Left cardiac atrium (tissue), 4 donors: ENCODE data around the gene GPR15. TPM values are rescaled to one million over a fixed set of nuclear protein-coding genes. Genes with fewer than 3 reads are reported as not detected.

Experiments used
- ATAC-seq, 2 donors: fragments of 200-7000 bp; cut with Tn5 transposase; one replicate each; pipeline ENCODE4 v1.9.1; 2020; ENCODE audit warnings: mild to moderate bottlenecking in 2 of 2, moderate library complexity in 2 of 2
- DNase-seq: peaks from one replicate; pipeline ENCODE4 v3.0.0-alpha.2; 2020
- intact Hi-C, 2 donors: fragments of 100-400 bp; cut with DNase I; formaldehyde crosslinking; loops; one replicate each; pipeline versions ENCODE4 v1.14.1 to v1.15.1; 2022 to 2023
- total RNA-seq, 2 donors: library from RNA; stranded (reverse); fragmentation: NEBNext Ultra II Directional; extraction: Animal tissue kit (Norgen Biotek cat#: 25700); gene quantifications; one replicate each; pipeline ENCODE4 v1.2.1, GENCODE V29; 2021
- donor health status: DM: no; HTN: yes; CAD: no.
- donor health status: DM: no; HTN: yes; CAD: no; lungs with severe emphysema.
- donor health status: DM: yes; HTN: yes; CAD: no.
- donor health status: Dilated cardiomyopathy.

Gene GPR15
- total RNA-seq, 2 donors from 2014 or later = 0.24 TPM; not detected in 1

DNA sequence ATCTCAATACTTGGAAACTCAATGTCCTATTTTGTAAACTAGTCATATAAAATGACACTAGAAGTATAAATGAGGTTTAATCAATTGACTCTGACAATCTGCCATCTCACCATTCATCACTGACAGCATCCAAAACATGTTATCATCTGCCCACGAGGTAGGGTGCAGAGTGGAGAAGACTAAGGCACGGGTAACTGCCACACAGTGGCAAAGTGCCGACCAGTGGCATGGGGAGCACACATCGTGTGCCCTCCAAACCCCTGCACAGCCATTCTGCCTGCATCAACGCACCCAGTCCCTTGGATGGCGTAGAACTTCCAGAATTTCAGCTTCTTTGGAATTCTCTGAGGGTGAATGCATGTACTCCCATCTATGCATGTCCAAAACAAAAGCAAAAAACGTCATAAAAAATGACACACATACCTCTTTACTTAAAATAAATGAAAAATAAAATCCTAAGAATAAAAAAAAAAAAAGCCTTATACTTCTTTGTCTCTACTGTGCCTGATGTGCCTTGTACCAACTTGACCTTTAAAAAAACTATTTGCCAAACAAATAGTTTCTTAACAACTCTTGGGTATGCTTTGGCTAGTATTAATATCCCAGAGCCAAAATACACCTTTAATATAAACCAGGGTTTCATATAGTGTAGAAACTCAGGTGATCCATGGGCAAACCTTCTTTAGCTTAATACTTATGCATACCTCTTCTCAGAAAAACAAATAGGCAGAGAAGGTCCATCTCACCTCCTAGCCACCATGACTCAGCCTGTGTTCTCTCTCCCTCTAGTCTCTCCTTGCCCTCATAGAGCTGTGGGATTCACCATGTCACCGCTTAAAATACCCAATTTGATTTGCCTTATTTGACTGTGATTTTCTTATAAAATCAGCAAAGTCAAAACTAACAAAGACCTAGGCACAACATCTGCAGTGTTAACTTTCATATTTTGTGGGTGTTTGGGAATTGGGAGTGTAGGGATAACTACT is 48.9 kb downstream of the GPR15 start:
- intact Hi-C loops = no loop called here
- ATAC-seq (no peak), DNase-seq (no peak)

DNA sequence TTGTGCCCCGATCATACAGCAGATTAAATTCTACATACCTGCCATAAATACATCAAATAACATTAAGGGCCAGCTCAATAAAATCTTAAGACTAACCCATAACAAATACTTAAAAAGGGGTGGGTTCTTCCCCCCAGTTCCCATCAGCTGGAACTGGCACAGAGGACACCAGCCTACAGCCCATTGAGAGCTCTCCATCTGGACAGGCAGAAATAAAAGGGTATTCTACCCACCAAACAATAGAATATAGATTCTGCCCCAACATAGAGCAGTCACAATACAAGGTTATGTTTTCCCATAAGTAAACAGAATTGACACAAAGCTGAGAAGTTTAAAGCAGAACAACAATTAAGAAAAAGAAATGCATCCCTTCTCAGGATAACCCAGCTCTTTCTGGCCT is 49.7 kb downstream of the GPR15 start:
- ATAC-seq = no peak
- intact Hi-C loops = no loop called here
- no peak for DNase-seq

DNA sequence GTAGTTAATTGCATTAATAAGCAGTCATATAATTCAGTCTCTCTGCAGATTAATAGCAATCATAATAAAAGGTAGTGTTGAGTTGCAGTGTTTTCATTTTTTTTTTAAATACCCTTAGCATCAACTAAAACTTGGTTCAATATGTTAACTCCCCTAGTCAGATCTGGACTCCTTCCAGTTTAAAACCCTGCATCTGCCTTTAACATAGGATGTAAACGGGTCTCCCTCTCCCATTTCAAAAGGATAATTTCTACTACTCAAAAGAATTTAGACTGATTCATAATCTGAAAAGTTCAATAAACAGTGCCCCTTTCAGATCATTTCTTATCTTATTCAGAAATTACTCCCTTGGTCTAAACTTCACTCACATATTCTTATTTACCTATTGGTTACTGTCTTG is 50.3 kb downstream of the GPR15 start:
- intact Hi-C loops = no loop called here
- DNase-seq = no peak
- ATAC-seq = no peak

DNA sequence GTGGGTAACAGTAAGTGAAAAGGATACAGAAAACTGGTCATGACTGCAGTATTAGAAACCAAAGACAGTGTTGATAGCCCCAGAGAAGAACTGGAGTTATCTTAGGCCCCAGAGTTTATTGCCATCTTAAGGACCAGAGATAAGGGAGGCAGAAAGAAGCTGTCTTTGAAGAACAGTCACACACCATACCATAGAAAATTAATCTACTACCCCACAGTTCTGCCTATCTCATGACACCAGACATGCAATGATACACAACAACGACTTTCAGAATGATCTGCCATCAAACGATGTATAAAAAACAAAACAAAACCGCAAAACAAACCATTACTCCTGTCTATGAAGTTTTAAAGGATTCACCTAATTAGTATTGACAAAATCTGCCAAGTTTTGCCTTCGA is 52.0 kb downstream of the GPR15 start:
- no peak for DNase-seq
- ATAC-seq = no peak

More for the DNA sequence above, 52.0 kb downstream of the GPR15 start:
- intact Hi-C loops = no loop called here

Other genes starting within 250 kb of the GPR15 start
- gene OR5H2, start 249.5 kb upstream of the GPR15 start, total RNA-seq = not detected
- not detected for gene OR5K4, start 178.1 kb upstream of the GPR15 start, total RNA-seq
- not detected for gene OR5K3, start 141.3 kb upstream of the GPR15 start, total RNA-seq
- gene OR5K1, start 68.8 kb upstream of the GPR15 start, total RNA-seq = not detected
- not detected for gene OR5K2, start 34.3 kb upstream of the GPR15 start, total RNA-seq
- 10 to 100 TPM; 73.3 to 88.5 TPM for gene CLDND1, start 9.1 kb upstream of the GPR15 start, total RNA-seq
- 10 to 100 TPM in 1 of 2 donors, 1 to 10 TPM in 1; 9.2 to 12.7 TPM for gene CPOX, start 61.6 kb downstream of the GPR15 start, total RNA-seq
- 10 to 100 TPM; 22.2 to 36.3 TPM for gene ST3GAL6, start 231.4 kb downstream of the GPR15 start, total RNA-seq